ENCODE measurements around the gene PAX8. TPM values are rescaled to one million over a fixed set of nuclear protein-coding genes. Genes with fewer than 3 reads are reported as not detected.

The PAX8 gene
- total and polyA plus RNA-seq, 2 of the 13 experiments (the other 11 are each of a cell fraction or from before 2014, with no cell fraction given): 1.5 to 8.8 TPM

GRCh38 chr2:113218283-113219091, 60.2 kb downstream of the PAX8 start (continued):
- TF ChIP-seq ZNF614 (CRISPR knock-in tag; IDR thresholded peaks at IDR 0.05; ENCODE audit: borderline replicate concordance) (peak; percentile 60; the same call in 1 of the 2 replicates), NR2F6 (IDR thresholded peaks at IDR 0.05) (peak; percentile 85), NR2F6 (CRISPR knock-in tag; IDR thresholded peaks at IDR 0.05) (peak; percentile 77), CREM (IDR thresholded peaks at IDR 0.05) (peak; percentile 76; the same call in 1 of the 2 replicates), CREM (CRISPR knock-in tag; IDR thresholded peaks at IDR 0.05) (no peak), SP140L (CRISPR knock-in tag; IDR thresholded peaks at IDR 0.05; ENCODE audit: borderline replicate concordance) (0 out of 2 replicates have a peak, but pooled peaks have one; percentile 43), ZNF329 (CRISPR knock-in tag; IDR thresholded peaks at IDR 0.05; ENCODE audit: low read depth) (no peak), SIN3A (IDR thresholded peaks at IDR 0.05; ENCODE audit: borderline replicate concordance, low read depth, low read length) (peak; percentile 37; the same call in 1 of the 2 replicates), ZNF44 (CRISPR knock-in tag; IDR thresholded peaks at IDR 0.05) (no peak), POLR2AphosphoS5 (IDR thresholded peaks at IDR 0.05; ENCODE audit: low read depth, low read length) (peak; percentile 74), ZNF362 (CRISPR knock-in tag; IDR thresholded peaks at IDR 0.05; ENCODE audit: borderline replicate concordance) (peak; percentile 90), KLF16 (CRISPR knock-in tag; IDR thresholded peaks at IDR 0.05) (peak in 1 of 2 experiments; percentile 54; a peak in 1 of 4 replicates), FOXJ3 (CRISPR knock-in tag; IDR thresholded peaks at IDR 0.05; ENCODE audit: borderline replicate concordance) (peak; percentile 87; the same call in 1 of the 2 replicates), ZBTB8A (CRISPR knock-in tag; IDR thresholded peaks at IDR 0.05; ENCODE audit: borderline replicate concordance, low read depth) (peak; percentile 22; the same call in 1 of the 2 replicates), KAT2B (IDR thresholded peaks at IDR 0.05; ENCODE audit: borderline replicate concordance, low read depth, low read length) (no peak), ZBTB1 (CRISPR knock-in tag; IDR thresholded peaks at IDR 0.05; ENCODE audit: borderline replicate concordance) (no peak), NR2F1 (CRISPR knock-in tag; IDR thresholded peaks at IDR 0.05) (peak; percentile 37 to 75; a peak in 3 of 4 replicates), ATF7 (IDR thresholded peaks at IDR 0.05) (no peak), ATF7 (CRISPR knock-in tag; IDR thresholded peaks at IDR 0.05) (0 out of 2 replicates have a peak, but pooled peaks have one; percentile 30), PITX1 (CRISPR knock-in tag; IDR thresholded peaks at IDR 0.05) (0 out of 2 replicates have a peak, but pooled peaks have one; percentile 12), MED8 (CRISPR knock-in tag; IDR thresholded peaks at IDR 0.05; ENCODE audit: insufficient replicate concordance) (no peak), REPIN1 (CRISPR knock-in tag; IDR thresholded peaks at IDR 0.05; ENCODE audit: borderline replicate concordance, low read depth) (0 out of 2 replicates have a peak, but pooled peaks have one; percentile 51), DNMT1 (CRISPR knock-in tag; IDR thresholded peaks at IDR 0.05) (no peak), ARNT2 (CRISPR knock-in tag; IDR thresholded peaks at IDR 0.05; ENCODE audit: low read depth) (peak; percentile 45; the same call in 1 of the 2 replicates)
- TF ChIP-seq, protein P1, sequence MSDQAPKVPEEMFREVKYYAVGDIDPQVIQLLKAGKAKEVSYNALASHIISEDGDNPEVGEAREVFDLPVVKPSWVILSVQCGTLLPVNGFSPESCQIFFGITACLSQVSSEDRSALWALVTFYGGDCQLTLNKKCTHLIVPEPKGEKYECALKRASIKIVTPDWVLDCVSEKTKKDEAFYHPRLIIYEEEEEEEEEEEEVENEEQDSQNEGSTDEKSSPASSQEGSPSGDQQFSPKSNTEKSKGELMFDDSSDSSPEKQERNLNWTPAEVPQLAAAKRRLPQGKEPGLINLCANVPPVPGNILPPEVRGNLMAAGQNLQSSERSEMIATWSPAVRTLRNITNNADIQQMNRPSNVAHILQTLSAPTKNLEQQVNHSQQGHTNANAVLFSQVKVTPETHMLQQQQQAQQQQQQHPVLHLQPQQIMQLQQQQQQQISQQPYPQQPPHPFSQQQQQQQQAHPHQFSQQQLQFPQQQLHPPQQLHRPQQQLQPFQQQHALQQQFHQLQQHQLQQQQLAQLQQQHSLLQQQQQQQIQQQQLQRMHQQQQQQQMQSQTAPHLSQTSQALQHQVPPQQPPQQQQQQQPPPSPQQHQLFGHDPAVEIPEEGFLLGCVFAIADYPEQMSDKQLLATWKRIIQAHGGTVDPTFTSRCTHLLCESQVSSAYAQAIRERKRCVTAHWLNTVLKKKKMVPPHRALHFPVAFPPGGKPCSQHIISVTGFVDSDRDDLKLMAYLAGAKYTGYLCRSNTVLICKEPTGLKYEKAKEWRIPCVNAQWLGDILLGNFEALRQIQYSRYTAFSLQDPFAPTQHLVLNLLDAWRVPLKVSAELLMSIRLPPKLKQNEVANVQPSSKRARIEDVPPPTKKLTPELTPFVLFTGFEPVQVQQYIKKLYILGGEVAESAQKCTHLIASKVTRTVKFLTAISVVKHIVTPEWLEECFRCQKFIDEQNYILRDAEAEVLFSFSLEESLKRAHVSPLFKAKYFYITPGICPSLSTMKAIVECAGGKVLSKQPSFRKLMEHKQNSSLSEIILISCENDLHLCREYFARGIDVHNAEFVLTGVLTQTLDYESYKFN (CRISPR knock-in tag; conservative IDR thresholded peaks at IDR 0.05): peak; percentile 90
- TF ChIP-seq, protein P2, sequence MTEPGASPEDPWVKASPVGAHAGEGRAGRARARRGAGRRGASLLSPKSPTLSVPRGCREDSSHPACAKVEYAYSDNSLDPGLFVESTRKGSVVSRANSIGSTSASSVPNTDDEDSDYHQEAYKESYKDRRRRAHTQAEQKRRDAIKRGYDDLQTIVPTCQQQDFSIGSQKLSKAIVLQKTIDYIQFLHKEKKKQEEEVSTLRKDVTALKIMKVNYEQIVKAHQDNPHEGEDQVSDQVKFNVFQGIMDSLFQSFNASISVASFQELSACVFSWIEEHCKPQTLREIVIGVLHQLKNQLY (CRISPR knock-in tag; IDR thresholded peaks at IDR 0.05): peak; percentile 42; the same call in 1 of the 2 replicates
